GM21390 (cell line): ENCODE data around the gene PRKX.
"Not testable (repeated sequence)": the region's sequence is repeated elsewhere in the genome, so short reads cannot be mapped to it uniquely, and the experiment has no call there.

Experiments
- ATAC-seq: cut with Tn5 transposase; IDR thresholded peaks from one replicate; pipeline ENCODE4 v1.9.1; 2021; ENCODE audit not compliant: unreplicated experiment

Gene PRKX

GRCh38 chrX:3663576-3664250, 49.7 kb downstream of the PRKX start:
- ATAC-seq: peak; percentile 60

- ATAC-seq: no peak
Observed at GRCh38 chrX:3659761-3660160, 53.7 kb downstream of the PRKX start.

DNA sequence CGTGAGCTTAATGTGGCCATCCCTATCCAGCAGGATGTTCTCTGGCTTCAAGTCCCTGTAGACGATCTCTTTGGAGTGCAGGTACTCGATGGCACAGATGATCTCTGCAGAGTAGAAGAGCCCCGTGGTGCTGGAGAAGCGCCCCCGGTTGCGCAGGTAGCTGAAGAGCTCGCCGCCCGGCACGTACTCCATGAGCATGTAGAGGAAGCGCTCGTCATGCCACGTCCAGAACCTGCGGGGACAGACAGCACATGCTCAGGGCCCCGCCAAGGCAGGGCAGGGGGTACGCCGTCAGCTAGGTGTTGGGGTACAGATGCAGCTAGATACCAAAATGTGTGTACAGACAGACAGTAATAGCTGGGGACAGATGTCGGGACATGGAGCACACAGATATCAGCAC, 58.3 kb downstream of the PRKX start:
- ATAC-seq: no peak

- no peak for ATAC-seq
Observed at GRCh38 chrX:3653111-3653510, 60.3 kb downstream of the PRKX start.

DNA sequence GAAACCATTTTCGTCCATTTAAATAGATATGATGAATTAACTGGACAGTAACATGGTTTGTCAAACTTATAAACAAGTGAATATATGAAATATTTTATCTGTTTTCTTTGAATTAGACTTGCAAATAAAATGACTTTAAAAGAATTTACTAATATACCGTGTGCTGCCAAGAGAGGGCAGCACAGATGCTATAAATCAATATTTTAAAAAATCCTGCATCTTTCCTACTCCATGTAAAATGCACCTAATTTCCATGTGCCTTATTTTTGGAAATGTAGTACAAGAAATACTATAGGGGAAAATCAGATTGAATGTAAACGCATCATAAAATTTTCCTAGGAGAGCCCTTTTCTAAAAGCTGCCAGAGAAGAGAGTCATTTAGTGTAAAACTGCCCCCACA, 62.2 kb downstream of the PRKX start:
- no peak for ATAC-seq

DNA sequence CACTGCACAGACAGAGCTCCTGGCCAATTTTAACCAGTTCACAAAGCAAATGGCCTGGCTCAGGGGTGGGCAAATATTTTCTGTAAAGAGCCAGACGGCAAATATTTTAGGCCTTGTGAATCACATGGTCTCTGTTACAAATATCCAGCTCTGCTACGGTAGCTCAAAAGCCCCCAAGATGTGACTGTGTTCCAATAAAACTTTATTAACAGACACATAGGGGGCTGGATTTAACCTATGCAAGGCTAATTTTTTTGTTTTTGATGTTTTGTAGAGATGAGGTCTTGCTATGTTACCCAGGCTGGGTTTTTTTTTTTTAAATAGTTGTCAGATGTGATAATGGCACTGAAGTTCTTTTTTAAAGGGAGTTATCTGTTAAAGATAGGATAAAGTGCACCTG, 65.4 kb downstream of the PRKX start:
- ATAC-seq: no peak

DNA sequence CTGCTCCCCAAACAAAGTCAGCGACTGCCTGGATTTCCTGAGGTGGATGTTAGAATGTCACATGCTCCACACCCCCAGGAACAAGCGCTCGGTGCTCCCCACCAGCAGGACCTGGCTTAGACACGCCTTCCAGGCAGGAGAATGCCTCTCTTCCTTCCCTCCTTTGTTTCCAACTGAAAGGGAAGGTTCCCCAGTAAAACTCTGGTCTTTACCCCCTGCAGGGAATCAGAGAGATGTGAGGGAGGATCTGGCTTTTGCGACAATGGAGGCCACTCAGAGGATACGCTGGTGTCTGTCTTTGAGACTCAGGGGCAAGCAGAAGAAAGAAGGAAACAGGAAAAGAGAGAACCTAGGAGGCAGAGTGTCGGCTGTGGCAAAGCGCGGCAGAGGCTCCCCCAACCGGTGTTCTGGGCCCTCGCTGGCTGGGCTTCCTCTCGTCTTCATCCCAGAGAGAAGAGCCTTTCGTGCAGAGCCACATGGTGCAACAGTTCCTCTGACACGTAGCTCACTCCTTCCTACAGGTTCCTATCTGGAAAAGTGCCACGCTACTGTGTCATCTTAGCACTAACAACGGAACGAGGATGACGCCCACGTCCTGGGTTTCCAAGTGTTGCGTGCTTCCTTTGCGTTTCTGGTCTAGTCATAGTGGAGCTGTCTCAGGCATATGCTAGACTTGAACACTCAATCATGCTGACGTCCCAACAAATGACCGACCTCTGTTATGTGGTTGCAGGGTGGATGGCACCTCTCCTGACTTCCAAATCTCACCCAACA, 73.4 kb downstream of the PRKX start:
- ATAC-seq: not testable (repeated sequence)

GRCh38 chrX:3639236-3639635, 74.2 kb downstream of the PRKX start:
- ATAC-seq: no peak

DNA sequence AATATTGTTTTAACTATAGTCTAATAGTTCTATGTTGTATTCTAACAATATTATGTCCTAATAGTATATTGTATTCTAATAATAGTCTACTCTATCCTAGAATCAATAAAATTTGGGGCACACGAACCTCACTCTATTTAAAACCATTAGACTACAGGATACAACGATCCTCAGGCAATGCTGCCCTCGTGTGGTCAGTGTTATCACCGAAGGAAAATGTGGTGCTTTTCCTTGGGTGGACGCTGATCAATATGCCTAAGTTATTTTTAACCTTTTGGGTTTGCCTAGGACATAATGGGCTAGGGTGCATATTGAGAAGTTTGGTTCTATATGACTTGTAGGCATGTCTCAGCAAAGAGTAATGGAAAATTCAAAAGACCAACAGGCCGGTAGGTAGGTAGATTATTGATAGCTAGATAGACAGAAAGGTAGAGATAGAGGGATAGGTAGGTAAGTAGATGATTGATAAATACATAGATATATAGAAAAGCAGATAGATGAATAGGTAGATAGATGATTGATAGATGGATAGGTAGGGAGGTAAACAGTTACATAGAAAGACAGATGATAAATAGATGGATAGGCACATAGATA, 75.1 kb downstream of the PRKX start:
- peak; percentile 58 for ATAC-seq

DNA sequence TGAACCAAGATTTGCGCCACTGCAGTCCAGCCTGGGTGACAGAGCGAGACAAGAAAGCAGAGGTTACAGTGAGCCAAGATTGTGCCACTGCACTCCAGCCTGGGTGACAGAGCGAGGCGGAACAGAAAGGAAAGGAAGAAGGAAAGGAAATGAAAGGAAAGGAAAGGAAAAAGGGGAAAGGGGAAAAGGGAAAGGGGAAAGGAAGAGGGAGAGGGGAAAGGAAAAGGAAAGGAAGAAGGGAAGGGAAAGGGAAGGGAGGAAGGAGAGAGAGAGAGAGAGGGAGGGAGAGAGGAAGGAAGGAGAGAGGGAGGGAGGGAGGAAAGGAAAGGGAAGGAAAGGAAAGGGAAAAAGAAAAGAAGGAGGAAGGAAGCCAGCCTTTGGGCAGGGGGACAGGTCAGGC, 76.6 kb downstream of the PRKX start:
- no peak for ATAC-seq

DNA sequence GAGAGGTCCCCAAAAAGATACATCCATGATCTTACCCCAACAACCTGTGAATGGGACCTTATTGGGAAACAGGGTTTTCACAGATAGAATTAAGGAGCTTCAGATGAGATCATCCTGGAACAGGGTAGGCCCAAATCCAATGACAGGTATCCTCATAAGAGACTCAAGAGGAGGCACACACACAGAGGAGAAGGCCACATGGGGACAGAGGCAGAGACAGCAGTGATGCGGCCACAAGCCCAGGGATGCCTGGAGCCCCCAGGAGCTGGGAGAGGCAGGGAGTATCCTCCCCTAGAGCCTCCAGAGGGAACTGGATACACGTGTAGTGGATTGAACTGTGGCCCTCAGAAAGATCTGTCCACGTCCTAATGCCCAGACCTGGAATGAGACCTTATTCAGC, 82.3 kb downstream of the PRKX start:
- ATAC-seq: no peak

GRCh38 chrX:3627594-3627993, 85.9 kb downstream of the PRKX start:
- no peak for ATAC-seq

- ATAC-seq: no peak
Observed at GRCh38 chrX:3621414-3621813, 92.0 kb downstream of the PRKX start.

- ATAC-seq: not testable (repeated sequence)
Observed at GRCh38 chrX:3611744-3612143, 101.7 kb downstream of the PRKX start.

DNA sequence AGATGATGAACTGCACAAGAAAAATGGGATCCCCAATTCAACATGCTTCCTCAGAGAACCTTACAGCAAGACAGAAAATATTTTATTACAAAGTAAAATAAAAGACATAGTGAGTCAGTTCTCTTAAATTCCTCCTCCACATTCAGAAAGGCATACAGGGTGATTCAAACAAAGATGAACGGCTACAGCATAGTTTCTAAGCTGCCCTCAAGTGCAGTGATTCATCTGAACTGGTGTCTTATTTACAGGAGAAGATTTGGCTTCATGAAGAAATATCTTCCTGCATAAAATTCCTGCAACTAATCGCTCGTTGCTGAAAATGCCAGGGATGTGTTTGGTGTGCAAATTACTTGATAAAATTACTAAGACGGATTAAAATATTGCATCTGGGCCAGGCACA, 103.6 kb downstream of the PRKX start:
- no peak for ATAC-seq

DNA sequence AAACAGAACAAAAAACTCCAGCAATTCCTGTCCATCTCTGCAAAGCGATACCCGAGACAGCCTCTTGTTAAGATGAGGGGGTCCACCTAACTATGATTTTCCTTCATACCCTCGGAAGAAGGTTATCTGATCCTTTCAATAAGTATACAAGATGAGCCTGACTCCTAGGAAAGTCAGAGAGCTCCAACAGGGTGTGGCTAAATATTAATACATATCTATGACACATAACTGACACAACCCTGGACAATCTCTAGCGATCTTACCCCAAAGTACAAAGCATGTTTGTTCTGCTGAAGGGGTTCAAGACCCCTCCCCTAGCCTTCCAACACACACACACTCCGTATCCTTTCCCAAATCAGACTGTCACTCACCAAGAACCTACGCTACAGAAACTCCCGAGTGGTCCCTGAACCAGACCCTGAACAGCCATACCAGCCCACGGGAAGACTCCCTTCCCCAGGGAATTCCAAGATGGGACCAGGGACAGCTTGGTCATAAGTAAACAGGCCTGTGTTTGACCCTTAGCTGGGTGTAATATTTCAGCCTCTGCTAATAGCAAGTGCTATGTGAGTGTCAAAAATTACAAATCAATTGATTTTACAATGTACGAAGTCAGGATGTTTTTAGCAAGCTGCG, 110.3 kb downstream of the PRKX start:
- ATAC-seq: no peak

- ATAC-seq: no peak
Observed at GRCh38 chrX:3599802-3600430, 113.5 kb downstream of the PRKX start.

GRCh38 chrX:3598709-3599108, 114.7 kb downstream of the PRKX start:
- ATAC-seq: no peak

- ATAC-seq: no peak
Observed at GRCh38 chrX:3598046-3598605, 115.3 kb downstream of the PRKX start.

- no peak for ATAC-seq
Observed at GRCh38 chrX:3592184-3592583, 121.3 kb downstream of the PRKX start.

- ATAC-seq: no peak
Observed at GRCh38 chrX:3589474-3589873, 124.0 kb downstream of the PRKX start.
